ENCODE measurements around the gene TBKBP1.

Gene TBKBP1

GRCh38 chr17:47649153-47649971 lies 44.6 kb upstream of the TBKBP1 start, which contains the start of gene KPNB1 (continued):
- TF ChIP-seq KLF10 (tag by site-specific recombination; IDR thresholded peaks at IDR 0.05): peak; percentile 97
- TF ChIP-seq ZNF639 (tag by site-specific recombination; IDR thresholded peaks at IDR 0.05): peak; percentile 98
- no peak for TF ChIP-seq TRIM28 (IDR thresholded peaks at IDR 0.05; ENCODE audit: borderline replicate concordance, low read length)
- TF ChIP-seq PRDM2 (tag by site-specific recombination; IDR thresholded peaks at IDR 0.05; ENCODE audit: borderline replicate concordance): no peak
- TF ChIP-seq ZSCAN4 (tag by site-specific recombination; IDR thresholded peaks at IDR 0.05): peak; percentile 53
- TF ChIP-seq KLF17 (tag by site-specific recombination; IDR thresholded peaks at IDR 0.05): peak; percentile 99
- no peak for TF ChIP-seq ZNF670 (tag by site-specific recombination; IDR thresholded peaks at IDR 0.05; ENCODE audit: low read depth)
- no peak for TF ChIP-seq ZNF433 (tag by site-specific recombination; IDR thresholded peaks at IDR 0.05; ENCODE audit: low read depth)
- peak; percentile 100 for TF ChIP-seq ZNF366 (tag by site-specific recombination; conservative IDR thresholded peaks at IDR 0.05)
- peak; percentile 85 for TF ChIP-seq EGR2 (tag by site-specific recombination; IDR thresholded peaks at IDR 0.05; ENCODE audit: low read depth)
- TF ChIP-seq ZNF521 (tag by site-specific recombination; IDR thresholded peaks at IDR 0.05): no peak
- TF ChIP-seq HOXA7 (CRISPR knock-in tag; IDR thresholded peaks at IDR 0.05; ENCODE audit: borderline replicate concordance): no peak
- TF ChIP-seq ZNF146 (tag by site-specific recombination; IDR thresholded peaks at IDR 0.05): peak; percentile 92
- no peak for TF ChIP-seq HOXD13 (CRISPR knock-in tag; IDR thresholded peaks at IDR 0.05; ENCODE audit: borderline replicate concordance)
- peak; percentile 93 for TF ChIP-seq ZFHX2 (tag by site-specific recombination; conservative IDR thresholded peaks at IDR 0.05)
- peak; percentile 78; the same call in 1 of the 2 replicates for TF ChIP-seq ZBTB1 (tag by site-specific recombination; IDR thresholded peaks at IDR 0.05)
- TF ChIP-seq ZNF248 (tag by site-specific recombination; IDR thresholded peaks at IDR 0.05): no peak
- TF ChIP-seq ZNF214 (tag by site-specific recombination; IDR thresholded peaks at IDR 0.05; ENCODE audit: borderline replicate concordance): no peak
- no peak for TF ChIP-seq ZNF513 (tag by site-specific recombination; IDR thresholded peaks at IDR 0.05)
- peak; percentile 95 for TF ChIP-seq ZBTB11 (tag by site-specific recombination; conservative IDR thresholded peaks at IDR 0.05; ENCODE audit: low read depth)
- peak; percentile 83 for TF ChIP-seq PRDM4 (tag by site-specific recombination; IDR thresholded peaks at IDR 0.05)
